NCI-H2171 treated with DMSO at 0.1 percent for 48 hours (cell line): ENCODE data around the gene PRKCH.
A peak's percentile ranks its signal among the peaks of the same experiment; 100 is the strongest.

ENCODE experiments used
- DNase-seq: peaks from one replicate; lab custom pipeline; 2025; lab: John Stamatoyannopoulos, UW

Gene PRKCH

DNA sequence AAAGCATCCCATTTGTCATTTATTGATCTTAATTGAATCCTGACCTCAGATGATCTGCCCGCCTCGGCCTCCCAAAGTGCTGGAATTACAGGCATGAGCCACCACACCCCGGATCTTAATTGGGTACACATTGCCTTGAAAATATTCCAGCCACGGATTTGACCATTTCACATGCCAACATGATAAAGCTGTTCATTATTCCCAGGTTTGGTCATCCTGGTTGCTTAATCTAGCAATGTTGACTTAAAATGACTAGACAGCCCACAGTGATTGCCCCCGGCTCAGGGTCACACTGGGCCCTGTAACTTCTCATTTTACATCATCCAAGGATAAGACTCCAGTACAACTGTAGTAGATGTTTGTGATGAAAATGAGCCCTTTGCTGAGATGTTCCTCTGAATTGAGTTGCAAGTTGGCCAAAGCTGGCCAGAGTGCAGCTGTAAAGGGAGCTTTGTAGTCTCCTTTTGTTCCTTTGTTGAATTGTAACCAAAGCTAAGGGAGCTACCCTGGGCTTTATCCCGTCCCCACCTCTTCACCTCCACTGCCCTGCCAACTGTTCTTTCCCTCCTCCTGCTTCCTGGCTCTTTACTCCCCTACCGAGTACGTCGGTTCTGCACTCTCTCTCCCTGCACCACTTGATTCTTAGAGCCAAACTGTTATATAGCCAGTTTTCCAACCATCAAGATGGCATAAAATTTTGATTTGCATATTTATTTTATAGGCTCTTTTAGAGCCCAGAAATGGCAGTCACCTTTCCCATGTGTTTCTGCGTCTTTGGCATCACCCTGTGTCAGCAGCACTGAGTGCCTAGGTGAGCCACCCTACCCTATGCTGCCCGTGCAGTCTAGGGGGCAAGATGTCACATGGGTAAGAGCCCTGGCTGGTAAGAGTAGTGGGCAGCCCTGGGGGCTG is 232.6 kb downstream of the PRKCH start:
- DNase-seq = no peak

- no peak for DNase-seq
Measured at GRCh38 chr14:61555056-61555838, 233.9 kb downstream of the PRKCH start.

- DNase-seq = no peak
Measured at GRCh38 chr14:61556455-61556854, 235.1 kb downstream of the PRKCH start.

DNA sequence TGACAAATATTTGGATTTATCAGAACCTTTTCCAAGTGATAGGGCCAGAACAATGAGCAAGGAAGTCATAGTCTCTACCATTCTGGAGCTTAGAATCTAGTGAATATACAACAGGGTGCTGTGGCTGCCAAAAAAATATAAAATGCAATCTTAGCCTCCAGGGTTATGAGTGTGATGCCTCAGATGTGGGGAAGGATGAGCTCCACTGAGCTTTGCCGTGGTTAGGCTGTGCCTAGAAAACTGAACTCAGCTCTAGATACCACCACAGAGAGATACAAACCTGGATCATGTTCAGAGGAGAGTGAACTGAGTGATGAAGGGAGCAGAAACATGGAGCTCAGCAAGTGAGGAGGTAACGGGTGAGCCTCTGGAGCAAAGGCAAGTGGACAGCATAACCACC is 235.9 kb downstream of the PRKCH start:
- DNase-seq = no peak

DNA sequence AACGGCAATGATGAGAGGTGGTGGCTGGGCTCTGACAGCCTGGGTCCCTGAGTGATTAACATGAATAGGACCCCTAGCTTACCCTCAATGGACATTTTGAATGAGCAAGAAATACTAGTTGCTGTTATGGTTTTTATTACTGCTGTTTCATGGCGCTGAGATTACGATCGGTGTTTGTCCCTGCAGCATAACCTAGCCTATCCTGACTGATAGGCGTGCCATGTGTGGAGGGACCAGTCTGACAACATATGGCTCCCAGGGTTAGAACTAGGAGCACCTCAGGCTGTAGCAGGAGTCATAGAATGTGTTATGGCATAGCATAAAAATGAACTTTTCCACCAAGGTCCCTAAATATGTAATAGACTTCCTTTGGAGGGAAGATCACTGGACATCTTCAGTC is 236.5 kb downstream of the PRKCH start:
- no peak for DNase-seq

GRCh38 chr14:61558271-61558670 is 236.9 kb downstream of the PRKCH start:
- DNase-seq = peak; percentile 90

- no peak for DNase-seq
Measured at GRCh38 chr14:61559641-61560201, 238.3 kb downstream of the PRKCH start.

DNA sequence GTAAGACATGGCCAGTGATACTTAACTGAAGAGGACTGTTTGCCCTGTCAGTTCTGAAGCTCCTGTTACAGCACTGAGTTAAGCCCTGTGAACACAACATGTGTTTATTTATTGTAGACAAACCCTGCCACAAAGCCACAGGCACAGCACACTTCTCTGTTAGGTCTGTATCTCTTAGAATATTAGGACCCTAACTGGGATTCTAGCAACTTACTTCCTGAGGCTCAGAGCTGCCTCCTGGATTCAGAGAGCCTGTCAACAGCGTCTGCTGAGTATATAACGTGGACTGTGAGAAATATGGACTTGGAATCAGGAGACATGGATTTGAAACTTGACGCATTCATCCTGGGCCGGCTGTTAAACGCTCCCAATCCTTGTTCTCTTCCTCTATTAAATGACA is 238.9 kb downstream of the PRKCH start:
- no peak for DNase-seq

GRCh38 chr14:61561104-61561503 is 239.7 kb downstream of the PRKCH start:
- DNase-seq = no peak

DNA sequence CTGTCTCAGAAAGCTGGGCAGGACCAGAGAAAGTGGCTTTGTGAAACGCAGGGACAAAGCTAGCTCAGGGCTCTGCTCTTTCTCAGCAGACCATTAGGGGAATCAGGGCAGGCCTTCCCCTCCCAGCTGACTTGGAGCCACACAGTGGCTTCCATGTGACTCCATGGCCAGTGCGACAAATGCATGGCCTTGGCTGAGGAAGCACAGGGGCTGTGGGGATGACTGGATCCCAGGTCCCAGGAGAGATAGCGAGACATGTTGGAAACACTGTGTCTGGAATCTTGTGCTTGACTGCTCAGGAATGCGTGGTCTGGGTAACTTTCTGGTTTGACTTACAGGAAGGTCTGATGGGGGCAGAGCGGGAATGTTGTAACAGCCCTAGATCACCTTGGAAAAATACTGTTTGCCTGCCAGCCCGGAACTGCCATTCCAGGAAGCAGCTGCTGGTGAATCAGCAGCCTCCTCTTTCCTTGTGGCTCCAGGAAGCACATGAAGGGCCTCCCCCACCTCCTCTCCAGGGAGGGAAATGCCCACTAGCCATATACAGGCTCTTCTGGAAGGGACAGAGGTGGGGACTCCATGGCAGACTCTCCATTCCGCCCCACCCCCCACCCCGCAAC is 240.4 kb downstream of the PRKCH start:
- no peak for DNase-seq

- DNase-seq = no peak
Measured at GRCh38 chr14:61562321-61563161, 241.2 kb downstream of the PRKCH start.

- DNase-seq = no peak
Measured at GRCh38 chr14:61563162-61563511, 241.8 kb downstream of the PRKCH start.

GRCh38 chr14:61563880-61564617 is 242.7 kb downstream of the PRKCH start:
- DNase-seq = no peak

DNA sequence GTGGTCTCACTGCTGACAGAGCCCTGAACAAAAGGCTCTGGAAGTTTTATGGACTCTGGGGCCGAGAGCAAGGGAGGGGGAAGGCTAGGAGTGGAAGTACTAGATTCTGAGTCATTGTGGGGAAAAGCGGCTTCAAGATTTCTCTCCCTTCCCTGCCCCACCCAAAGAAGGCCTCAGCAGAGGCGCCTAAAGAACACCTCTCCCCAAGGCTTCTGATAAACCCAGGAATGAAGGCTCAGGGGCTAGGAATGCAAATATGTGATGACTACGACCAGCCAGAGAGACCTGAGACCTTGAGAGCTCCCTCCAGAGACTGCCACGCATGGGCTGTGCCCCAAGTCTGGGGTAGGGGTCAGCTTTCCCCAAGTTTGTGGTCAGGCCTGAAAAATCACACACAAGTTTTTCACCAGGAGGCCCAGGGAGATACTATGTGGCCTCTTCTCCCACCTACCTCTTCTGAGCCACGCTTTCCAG is 243.3 kb downstream of the PRKCH start:
- DNase-seq = no peak

GRCh38 chr14:61565181-61565580 is 243.8 kb downstream of the PRKCH start:
- no peak for DNase-seq

GRCh38 chr14:61565836-61566536 is 244.6 kb downstream of the PRKCH start:
- no peak for DNase-seq

DNA sequence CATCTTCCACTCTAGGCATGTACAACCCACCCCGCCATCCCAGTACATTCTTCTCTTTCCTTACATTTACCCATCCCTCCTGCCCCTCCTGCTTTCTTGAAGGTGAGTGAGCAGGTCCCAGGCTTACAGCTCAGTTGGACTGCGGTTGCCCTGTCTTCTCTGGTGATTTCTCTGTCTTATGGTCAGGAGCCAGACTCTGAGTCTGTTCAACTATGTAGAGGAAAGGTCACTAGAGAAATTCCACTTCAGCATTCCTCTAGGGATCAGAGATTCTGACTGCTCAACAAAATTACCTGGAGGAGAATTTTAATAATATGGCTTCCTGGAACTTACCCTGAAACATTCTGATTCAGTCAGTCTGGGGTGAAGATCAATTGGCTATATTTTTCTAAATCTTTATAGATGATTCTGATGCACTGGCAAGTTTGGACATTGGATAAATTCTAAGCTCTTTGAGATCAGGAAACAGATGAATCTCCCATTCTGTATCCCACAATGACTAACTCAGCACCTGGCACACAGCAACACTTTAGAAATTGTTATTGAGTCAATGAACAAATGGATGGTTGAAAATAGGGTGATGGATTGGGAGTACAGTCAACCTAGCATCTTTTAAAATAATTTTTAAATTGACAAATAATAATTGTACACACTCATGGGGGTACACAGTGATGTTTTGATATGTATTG is 245.3 kb downstream of the PRKCH start:
- no peak for DNase-seq

- DNase-seq = peak; percentile 65
Measured at GRCh38 chr14:61567838-61568571, 246.6 kb downstream of the PRKCH start.

GRCh38 chr14:61568572-61569011 is 247.2 kb downstream of the PRKCH start:
- DNase-seq = peak; percentile 71
